ENCODE results near the gene TXNL4A.

GRCh38 chr18:79935098-79935480 is 53.3 kb downstream of the TXNL4A start:
- TF ChIP-seq CTCF (conservative IDR thresholded peaks at IDR 0.05 in 1 of 2, IDR thresholded peaks at IDR 0.05 in 1 of 2; ENCODE audit: low read depth in 1 of 2, low read length in 2 of 2) (no peak), EZH2 (IDR thresholded peaks at IDR 0.05; ENCODE audit: low read length, missing control alignments) (no peak)

All from fibroblast of lung (primary cell).